ENCODE measurements around the gene NHLRC3. TPM values are rescaled to one million over a fixed set of nuclear protein-coding genes. Genes with fewer than 3 reads are reported as not detected.
"Not testable (repeated sequence)": the region's sequence is repeated elsewhere in the genome, so short reads cannot be mapped to it uniquely, and the experiment has no call there.

NHLRC3 gene
- 10 to 100 TPM in 3 of 4 donors, 1 to 10 TPM in 1; 3.2 to 58.1 (median 38.9) TPM for total RNA-seq

GRCh38 chr13:39037880-39038568 lies at the start of gene NHLRC3, which contains the start of gene PROSER1:
Gene NHLRC3 (plus strand): TSS chr13:39038456. CDS start chr13:39038640, 184 bp downstream.
Gene PROSER1 (minus strand): TSS chr13:39038089. CDS start chr13:39037242, 847 bp downstream.
- H3K4me1 ChIP-seq, result peaks cover 3 to 62% (median 39%) of the 10 kb centered on the region in 4 donors
- H3K27ac ChIP-seq, result peak within 1 kb of the TSS; percentile 90 to 96 (median 94)
- H3K9me3 ChIP-seq, result no peaks in the 10 kb centered on the region
- H3K27me3 ChIP-seq, result no peaks in the 10 kb centered on the region
- DNase-seq, result peak; percentile 92
- in situ Hi-C loops (cut with MboI; ENCODE audit: low pct_ligation_motif_present in 1 of 4, low pct_unique_long_range_greater_than_20kb in 1 of 4, low sequenced_read_pairs in 3 of 4) (loop anchor here in 1 of 4 donors (25.0 kb wide), 1 partner anchor 574 kb away; the partner anchor contains the start of gene LHFPL6), intact Hi-C loops (cut with DNase I; ENCODE audit: low total_unique reads) (no loop called here)
- 0% methylated on average over 28 of the region's 41 CpGs; no CpG with 5 or more reads in 1 of the 2 donors for WGBS, 2 donors (ENCODE audit: low coverage in 1 of 2)
- TF ChIP-seq EP300 (IDR thresholded peaks at IDR 0.05; ENCODE audit: low read depth) (no peak), CTCF (IDR thresholded peaks at IDR 0.05) (peak in 2 of 5 experiments; percentile 37 to 45), POLR2A (IDR thresholded peaks at IDR 0.05) (peak; percentile 49), POLR2AphosphoS5 (IDR thresholded peaks at IDR 0.05) (peak; percentile 50 to 70 (median 64))
- no peaks in the 10 kb centered on the region for H3K36me3 ChIP-seq
- peak within 1 kb of the TSS; percentile 90 to 98 (median 96) for H3K4me3 ChIP-seq

- no peak for TF ChIP-seq EP300 (IDR thresholded peaks at IDR 0.05; ENCODE audit: low read depth)
- no peaks in the 10 kb centered on the region for H3K27me3 ChIP-seq
Measured at GRCh38 chr13:38990693-38991092, 47.6 kb upstream of the NHLRC3 start, which contains the start of gene STOML3. Gene STOML3 (minus strand): TSS chr13:38990831. CDS start chr13:38990721, 110 bp downstream.

GRCh38 chr13:38993381-38993780 lies 44.9 kb upstream of the NHLRC3 start:
- WGBS, 2 donors (ENCODE audit: low coverage in 1 of 2), result 70 to 76% methylated on average over 3 to 4 of the region's 4 CpGs
- TF ChIP-seq POLR2A (IDR thresholded peaks at IDR 0.05), result no peak
- TF ChIP-seq CTCF (IDR thresholded peaks at IDR 0.05), result no peak
- TF ChIP-seq EP300 (IDR thresholded peaks at IDR 0.05; ENCODE audit: low read depth), result no peak
- no peak for TF ChIP-seq POLR2AphosphoS5 (IDR thresholded peaks at IDR 0.05)
- Histone ChIP-seq H3K4me1 (no peaks in the 10 kb centered on the region), H3K27me3 (no peaks in the 10 kb centered on the region), H3K27ac (no peak overlapping the region), H3K36me3 (no peaks in the 10 kb centered on the region), H3K4me3 (no peak overlapping the region), H3K9me3 (no peaks in the 10 kb centered on the region)
- in situ Hi-C loops (cut with MboI; ENCODE audit: low pct_ligation_motif_present in 1 of 4, low pct_unique_long_range_greater_than_20kb in 1 of 4, low sequenced_read_pairs in 3 of 4), result no loop called here
- DNase-seq, result no peak
- intact Hi-C loops (cut with DNase I; ENCODE audit: low total_unique reads), result no loop called here

More at GRCh38 chr13:38990693-38991092, 47.6 kb upstream of the NHLRC3 start, which contains the start of gene STOML3:
- Histone ChIP-seq H3K9me3 (no peaks in the 10 kb centered on the region), H3K27ac (no peak within 1 kb of the TSS), H3K4me1 (no peaks in the 10 kb centered on the region), H3K4me3 (no peak within 1 kb of the TSS), H3K36me3 (no peaks in the 10 kb centered on the region)
- intact Hi-C loops (cut with DNase I; ENCODE audit: low total_unique reads), result no loop called here
- no peak for DNase-seq
- in situ Hi-C loops (cut with MboI; ENCODE audit: low pct_ligation_motif_present in 1 of 4, low pct_unique_long_range_greater_than_20kb in 1 of 4, low sequenced_read_pairs in 3 of 4), result no loop called here

- intact Hi-C loops (cut with DNase I; ENCODE audit: low total_unique reads) (no loop called here), in situ Hi-C loops (cut with MboI; ENCODE audit: low pct_ligation_motif_present in 1 of 4, low pct_unique_long_range_greater_than_20kb in 1 of 4, low sequenced_read_pairs in 3 of 4) (no loop called here)
- no peaks in the 10 kb centered on the region for H3K36me3 ChIP-seq
- no peak for TF ChIP-seq EP300 (IDR thresholded peaks at IDR 0.05; ENCODE audit: low read depth)
- TF ChIP-seq POLR2A (IDR thresholded peaks at IDR 0.05), result no peak
- no peak for TF ChIP-seq POLR2AphosphoS5 (IDR thresholded peaks at IDR 0.05)
- TF ChIP-seq CTCF (IDR thresholded peaks at IDR 0.05), result no peak
- H3K9me3 ChIP-seq, result no peaks in the 10 kb centered on the region
- H3K4me3 ChIP-seq, result no peak overlapping the region
- no peak for DNase-seq
- H3K27me3 ChIP-seq, result no peaks in the 10 kb centered on the region
- H3K27ac ChIP-seq, result no peak overlapping the region
- no peaks in the 10 kb centered on the region for H3K4me1 ChIP-seq
- 84 to 86% methylated on average over 3 of the region's 3 CpGs for WGBS, 2 donors (ENCODE audit: low coverage in 1 of 2)
Measured at GRCh38 chr13:38998739-38999138, 39.5 kb upstream of the NHLRC3 start.

- 68 to 70% methylated on average over 11 to 24 of the region's 29 CpGs for WGBS, 2 donors (ENCODE audit: low coverage in 1 of 2)
- Histone ChIP-seq H3K4me3 (peak overlapping the region in 3 of 4 donors; percentile 14 to 32 (median 16)), H3K36me3 (peaks cover 0 to 14% (median 7%) of the 10 kb centered on the region in 4 donors)
- H3K27ac ChIP-seq; in situ Hi-C loops (cut with MboI; ENCODE audit: low pct_ligation_motif_present in 1 of 4, low pct_unique_long_range_greater_than_20kb in 1 of 4, low sequenced_read_pairs in 3 of 4); H3K9me3 ChIP-seq; H3K27me3 ChIP-seq; H3K4me1 ChIP-seq; intact Hi-C loops (cut with DNase I; ENCODE audit: low total_unique reads); DNase-seq: not testable (repeated sequence)
Measured at GRCh38 chr13:39006371-39007111, 31.7 kb upstream of the NHLRC3 start.

All from transverse colon (tissue), 4 donors.